Measurements from ENCODE around the gene HTT.
"Not testable (repeated sequence)": the region's sequence is repeated elsewhere in the genome, so short reads cannot be mapped to it uniquely, and the experiment has no call there.

The HTT gene

GRCh38 chr4:3077796-3078195, 3.3 kb downstream of the HTT start:
- DNase-seq (ENCODE audit: low read depth in 1 of 2, low spot score in 1 of 2) = no peak

- DNase-seq (ENCODE audit: low read depth in 1 of 2, low spot score in 1 of 2) = no peak
These were observed 5.2 kb downstream of the HTT start for GRCh38 chr4:3079694-3080123.

- no peak for DNase-seq (ENCODE audit: low read depth in 1 of 2, low spot score in 1 of 2)
These were observed 8.5 kb downstream of the HTT start for GRCh38 chr4:3082925-3083515.

GRCh38 chr4:3083732-3084131, 9.3 kb downstream of the HTT start:
- no peak for DNase-seq (ENCODE audit: low read depth in 1 of 2, low spot score in 1 of 2)

- DNase-seq (ENCODE audit: low read depth in 1 of 2, low spot score in 1 of 2) = no peak
These were observed 11.6 kb downstream of the HTT start for GRCh38 chr4:3085948-3086670.

- DNase-seq (ENCODE audit: low read depth in 1 of 2, low spot score in 1 of 2) = no peak
These were observed 12.8 kb downstream of the HTT start for GRCh38 chr4:3087115-3087797.

GRCh38 chr4:3091464-3091863, 17.0 kb downstream of the HTT start:
- DNase-seq (ENCODE audit: low read depth in 1 of 2, low spot score in 1 of 2) = no peak

- DNase-seq (ENCODE audit: low read depth in 1 of 2, low spot score in 1 of 2) = not testable (repeated sequence)
These were observed 20.2 kb downstream of the HTT start for GRCh38 chr4:3094701-3095100.

- no peak for DNase-seq (ENCODE audit: low read depth in 1 of 2, low spot score in 1 of 2)
These were observed 21.7 kb downstream of the HTT start for GRCh38 chr4:3096202-3096601.

GRCh38 chr4:3098346-3098745, 23.9 kb downstream of the HTT start:
- no peak for DNase-seq (ENCODE audit: low read depth in 1 of 2, low spot score in 1 of 2)

- peak; percentile 74 to 85 for DNase-seq (ENCODE audit: low read depth in 1 of 2, low spot score in 1 of 2)
These were observed 32.1 kb downstream of the HTT start for GRCh38 chr4:3106339-3107186.

- no peak for DNase-seq (ENCODE audit: low read depth in 1 of 2, low spot score in 1 of 2)
These were observed 32.8 kb downstream of the HTT start for GRCh38 chr4:3107271-3107670.

- DNase-seq (ENCODE audit: low read depth in 1 of 2, low spot score in 1 of 2) = no peak
These were observed 33.2 kb downstream of the HTT start for GRCh38 chr4:3107691-3108121.

- DNase-seq (ENCODE audit: low read depth in 1 of 2, low spot score in 1 of 2) = no peak
These were observed 33.7 kb downstream of the HTT start for GRCh38 chr4:3108211-3108610.

- no peak for DNase-seq (ENCODE audit: low read depth in 1 of 2, low spot score in 1 of 2)
These were observed 37.0 kb downstream of the HTT start for GRCh38 chr4:3111461-3111860.

- DNase-seq (ENCODE audit: low read depth in 1 of 2, low spot score in 1 of 2) = no peak
These were observed 37.7 kb downstream of the HTT start for GRCh38 chr4:3112201-3112600.

GRCh38 chr4:3112609-3113469, 38.4 kb downstream of the HTT start:
- DNase-seq (ENCODE audit: low read depth in 1 of 2, low spot score in 1 of 2) = no peak

- no peak for DNase-seq (ENCODE audit: low read depth in 1 of 2, low spot score in 1 of 2)
These were observed 39.9 kb downstream of the HTT start for GRCh38 chr4:3114377-3114776.

- no peak for DNase-seq (ENCODE audit: low read depth in 1 of 2, low spot score in 1 of 2)
These were observed 41.3 kb downstream of the HTT start for GRCh38 chr4:3115637-3116270.

- DNase-seq (ENCODE audit: low read depth in 1 of 2, low spot score in 1 of 2) = no peak
These were observed 42.5 kb downstream of the HTT start for GRCh38 chr4:3116955-3117354.

Measured in stimulated activated CD4-positive, alpha-beta T cell treated with anti-CD3 and anti-CD28 coated beads, Interleukin-15, amount 100 ng/mL, for 1 hour (primary cell).